GM18505 (cell line): ENCODE data around the gene DPH2.
A peak's percentile ranks its signal among the peaks of the same experiment; 100 is the strongest.

Experiments used
- ATAC-seq: cut with Tn5 transposase; IDR thresholded peaks from one replicate; pipeline ENCODE4 v1.9.1; 2021; ENCODE audit not compliant: unreplicated experiment
- POLR2A ChIP-seq: IDR thresholded peaks from 4 replicates; pipeline ENCODE4 v1.6.1; 2011; ENCODE audit warnings: borderline replicate concordance; ENCODE audit not compliant: insufficient read depth, insufficient read length; ENCODE audit errors: extremely low read depth

Gene DPH2

DNA sequence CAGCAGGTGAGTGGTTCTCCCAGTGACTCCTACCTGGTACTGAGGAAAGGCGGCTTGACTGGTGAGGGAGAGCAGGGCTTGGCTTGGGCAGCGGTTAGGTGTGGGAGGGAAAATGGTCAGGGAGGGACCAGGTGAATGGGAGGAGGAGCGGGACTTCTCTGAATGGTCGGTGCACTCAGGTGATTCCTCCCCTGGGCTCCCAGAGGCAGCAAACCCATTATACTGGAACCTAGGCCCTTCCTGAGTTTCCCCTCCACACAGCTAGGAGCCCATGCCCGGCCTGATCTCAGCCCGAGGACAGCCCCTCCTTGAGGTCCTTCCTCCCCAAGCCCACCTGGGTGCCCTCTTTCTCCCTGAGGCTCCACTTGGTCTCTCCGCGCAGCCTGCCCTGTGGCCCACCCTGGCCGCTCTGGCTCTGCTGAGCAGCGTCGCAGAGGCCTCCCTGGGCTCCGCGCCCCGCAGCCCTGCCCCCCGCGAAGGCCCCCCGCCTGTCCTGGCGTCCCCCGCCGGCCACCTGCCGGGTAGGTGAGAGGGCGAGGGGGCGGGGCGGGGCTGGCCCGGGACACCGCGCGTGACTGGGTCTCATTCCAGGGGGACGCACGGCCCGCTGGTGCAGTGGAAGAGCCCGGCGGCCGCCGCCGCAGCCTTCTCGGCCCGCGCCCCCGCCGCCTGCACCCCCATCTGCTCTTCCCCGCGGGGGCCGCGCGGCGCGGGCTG is 33.9 kb upstream of the DPH2 start:
- no peak for ATAC-seq
- TF ChIP-seq POLR2A = no peak

DNA sequence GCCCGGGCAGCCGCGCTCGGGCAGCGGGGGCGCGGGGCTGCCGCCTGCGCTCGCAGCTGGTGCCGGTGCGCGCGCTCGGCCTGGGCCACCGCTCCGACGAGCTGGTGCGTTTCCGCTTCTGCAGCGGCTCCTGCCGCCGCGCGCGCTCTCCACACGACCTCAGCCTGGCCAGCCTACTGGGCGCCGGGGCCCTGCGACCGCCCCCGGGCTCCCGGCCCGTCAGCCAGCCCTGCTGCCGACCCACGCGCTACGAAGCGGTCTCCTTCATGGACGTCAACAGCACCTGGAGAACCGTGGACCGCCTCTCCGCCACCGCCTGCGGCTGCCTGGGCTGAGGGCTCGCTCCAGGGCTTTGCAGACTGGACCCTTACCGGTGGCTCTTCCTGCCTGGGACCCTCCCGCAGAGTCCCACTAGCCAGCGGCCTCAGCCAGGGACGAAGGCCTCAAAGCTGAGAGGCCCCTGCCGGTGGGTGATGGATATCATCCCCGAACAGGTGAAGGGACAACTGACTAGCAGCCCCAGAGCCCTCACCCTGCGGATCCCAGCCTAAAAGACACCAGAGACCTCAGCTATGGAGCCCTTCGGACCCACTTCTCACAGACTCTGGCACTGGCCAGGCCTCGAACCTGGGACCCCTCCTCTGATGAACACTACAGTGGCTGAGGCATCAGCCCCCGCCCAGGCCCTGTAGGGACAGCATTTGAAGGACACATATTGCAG is 33.2 kb upstream of the DPH2 start:
- no peak for TF ChIP-seq POLR2A
- ATAC-seq = no peak

DNA sequence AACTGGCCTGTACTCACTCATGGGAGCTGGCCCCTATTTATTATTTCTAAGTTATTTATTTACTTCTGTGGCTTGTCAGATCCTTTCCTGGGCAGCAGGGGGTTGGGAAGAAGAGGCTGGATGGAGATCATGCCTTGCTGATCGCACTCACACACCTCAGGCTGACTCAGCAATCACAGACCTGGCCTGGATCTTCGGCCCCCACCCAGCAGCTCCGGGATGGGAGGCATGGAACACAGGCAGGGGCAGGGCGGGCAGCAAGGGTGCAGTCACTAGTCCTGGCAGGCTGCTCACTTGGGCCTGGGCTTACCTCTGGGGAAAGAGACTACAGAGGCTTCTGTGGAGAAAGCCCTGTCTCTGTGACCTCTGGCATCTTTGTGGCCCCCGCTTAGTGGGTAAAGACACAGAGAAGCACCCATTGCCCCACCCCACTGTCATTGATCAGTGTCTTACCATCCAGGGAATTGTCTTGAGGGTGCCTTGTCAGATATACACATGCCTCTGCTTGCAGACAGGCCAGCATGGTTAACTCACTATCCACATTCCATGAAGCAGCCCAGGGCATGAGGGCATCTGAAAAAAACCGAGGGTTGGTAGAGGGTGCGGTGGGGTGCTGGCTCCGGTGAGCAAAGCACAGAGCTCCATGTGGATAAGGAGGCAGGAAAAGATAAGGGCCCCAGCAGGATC is 32.5 kb upstream of the DPH2 start:
- TF ChIP-seq POLR2A = no peak
- no peak for ATAC-seq

DNA sequence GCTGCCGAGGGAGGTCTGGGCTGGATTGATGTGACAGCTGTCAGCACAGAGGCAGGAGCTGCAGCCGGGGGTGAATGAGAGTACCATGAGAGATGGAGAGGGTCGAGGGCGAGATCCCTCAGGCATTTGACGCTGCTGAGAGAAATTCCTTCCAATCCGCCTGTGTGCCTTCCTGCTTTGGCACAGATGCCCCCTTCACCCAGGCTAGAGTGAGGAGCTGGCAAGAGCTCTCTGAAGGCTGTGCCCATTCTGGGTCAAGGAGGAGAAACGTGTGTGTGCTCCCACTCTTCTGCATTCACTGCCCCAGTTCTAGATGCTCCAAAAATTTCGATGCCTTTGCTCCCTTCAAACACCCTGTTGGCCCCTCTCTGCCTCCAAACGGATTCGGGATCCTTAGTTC is 31.4 kb upstream of the DPH2 start:
- TF ChIP-seq POLR2A = no peak
- ATAC-seq = no peak

DNA sequence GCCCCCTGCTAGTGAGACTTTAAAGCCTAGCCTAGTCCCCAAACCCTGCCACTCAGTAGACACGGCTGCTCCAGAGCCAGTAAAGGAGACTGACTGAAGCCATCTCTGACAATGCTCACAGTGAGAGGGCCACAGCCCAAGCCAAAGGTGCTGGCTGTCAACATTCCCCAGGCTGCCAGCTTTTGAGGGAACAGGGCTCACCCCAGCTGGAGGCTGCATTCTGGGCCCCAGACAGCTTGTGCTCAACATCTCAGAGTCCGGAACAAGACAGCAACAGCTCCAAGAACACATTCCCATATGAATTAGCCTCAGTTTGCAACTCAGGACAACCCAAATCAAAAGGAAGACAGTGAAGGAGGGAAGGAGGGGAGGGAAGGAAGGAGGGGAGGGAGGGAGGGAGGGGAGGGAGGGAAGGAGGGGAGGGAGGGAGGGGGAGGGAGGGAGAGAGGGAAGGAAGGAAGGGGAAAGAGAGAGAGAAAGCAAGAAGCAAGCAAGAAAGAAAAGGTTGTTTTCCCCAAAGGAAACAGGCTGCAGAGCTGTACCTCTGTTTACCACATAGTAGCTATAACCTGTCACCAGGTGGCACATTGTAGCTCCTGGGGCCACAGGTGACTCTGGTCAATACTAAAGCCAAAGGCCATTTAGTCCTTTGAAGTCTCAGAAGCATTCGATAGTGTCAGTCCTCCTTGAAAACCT is 30.8 kb upstream of the DPH2 start:
- ATAC-seq = no peak
- no peak for TF ChIP-seq POLR2A

DNA sequence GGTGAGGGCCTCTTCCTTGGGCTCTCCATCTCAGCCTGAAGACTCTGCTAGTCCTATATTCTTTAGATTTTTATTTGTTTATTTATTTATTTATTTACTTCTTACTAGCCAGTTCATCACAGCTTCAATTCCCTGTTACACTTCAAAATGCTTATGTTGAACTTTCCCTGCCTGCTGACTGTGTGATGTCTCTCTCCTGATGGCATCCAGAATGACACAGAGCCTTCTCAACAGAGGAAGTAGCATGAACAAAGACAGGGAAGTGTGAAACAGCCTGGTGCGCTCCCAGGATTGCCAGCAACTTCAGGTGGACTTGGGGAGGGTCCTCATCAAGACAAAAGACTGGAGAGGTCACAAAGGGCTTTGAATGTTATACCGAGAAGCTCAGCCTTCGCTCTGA is 27.4 kb upstream of the DPH2 start:
- no peak for ATAC-seq

DNA sequence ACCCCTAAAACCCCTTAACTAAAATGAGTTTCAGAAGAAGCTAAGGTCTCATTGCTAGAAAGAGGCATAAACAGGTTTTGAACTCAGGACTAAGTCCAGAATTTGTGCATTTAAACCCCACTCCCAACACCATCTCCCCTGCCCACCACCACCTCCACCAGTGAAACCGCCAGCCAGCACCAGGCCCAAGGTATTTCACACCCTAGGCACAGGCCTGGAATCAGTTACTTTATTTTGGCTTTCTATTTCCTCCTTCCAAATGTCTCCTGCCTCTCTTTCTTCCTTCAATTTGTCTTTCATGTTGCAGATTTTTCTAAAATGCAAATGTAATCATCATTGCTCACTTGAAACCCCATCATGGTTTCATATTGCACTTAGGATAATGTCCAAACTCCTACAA is 24.9 kb upstream of the DPH2 start:
- no peak for TF ChIP-seq POLR2A
- ATAC-seq = no peak

More for the DNA sequence above, 27.4 kb upstream of the DPH2 start:
- TF ChIP-seq POLR2A = no peak

DNA sequence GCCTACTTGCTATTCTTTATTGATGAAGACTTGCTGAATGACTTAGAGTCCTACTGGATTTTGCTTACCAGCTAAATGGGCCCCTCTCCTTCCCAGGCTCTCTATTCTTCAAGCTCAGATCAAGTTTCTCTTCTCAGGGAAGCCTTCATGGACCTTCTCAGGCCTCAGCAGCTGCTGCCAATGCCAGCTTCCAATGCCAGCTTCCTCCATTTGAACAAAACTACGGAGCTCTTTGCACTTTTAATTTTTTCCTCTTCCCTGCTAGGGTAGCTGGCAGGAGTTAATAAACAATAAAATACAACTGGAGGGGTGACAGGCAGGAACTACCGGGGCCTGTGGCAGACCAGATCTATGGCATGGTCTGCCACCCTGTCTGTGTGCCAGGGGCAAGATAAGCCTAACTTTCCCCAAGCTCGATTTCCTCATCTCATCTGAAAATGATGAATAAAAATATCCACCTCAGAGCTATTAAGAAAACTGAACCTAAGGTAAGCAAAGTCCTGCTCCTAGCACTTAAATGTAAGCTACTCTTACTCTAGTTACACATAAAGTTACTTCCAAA is 24.1 kb upstream of the DPH2 start:
- no peak for ATAC-seq
- no peak for TF ChIP-seq POLR2A

DNA sequence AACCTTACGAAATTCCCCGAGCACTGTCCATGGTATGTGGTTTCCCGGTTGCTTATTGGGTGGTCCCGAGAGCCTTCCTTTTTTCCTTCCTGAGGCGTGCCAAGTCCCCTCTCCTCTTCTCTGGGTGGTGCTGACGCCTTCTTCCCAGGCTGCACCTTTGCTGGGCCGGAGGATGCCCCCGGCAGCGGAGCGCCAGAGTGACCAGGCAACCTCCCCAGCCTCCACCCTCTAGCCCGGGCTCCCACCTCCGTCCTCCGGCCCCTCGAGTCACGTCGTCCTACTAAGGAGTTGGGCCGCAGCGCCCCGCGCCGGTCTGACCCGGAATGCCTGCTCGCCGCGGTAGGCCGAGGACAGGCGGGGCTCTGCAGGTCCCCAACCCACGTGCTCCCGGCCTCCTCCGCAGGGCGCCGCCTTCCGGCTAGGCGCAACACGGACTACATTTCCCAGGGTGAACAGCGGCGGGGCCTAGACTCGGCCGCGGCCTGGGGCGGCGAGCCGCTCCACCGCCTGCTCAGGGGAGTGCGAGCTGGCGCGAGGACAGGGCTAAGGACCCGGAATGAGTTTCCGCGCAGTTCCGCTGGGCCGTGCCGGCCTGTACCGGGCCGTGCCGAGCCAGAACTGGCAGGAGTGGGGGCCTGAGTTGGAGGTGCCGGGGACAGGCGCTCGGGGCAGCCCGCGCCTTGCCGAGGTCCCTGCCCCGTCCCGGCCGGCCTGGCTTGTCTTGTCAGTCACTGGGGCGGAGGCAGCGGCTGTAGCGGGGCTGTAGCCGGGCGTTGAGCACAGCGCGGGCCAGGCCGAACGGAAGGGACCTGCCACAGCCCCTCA is 23.4 kb upstream of the DPH2 start, which contains the start of gene IPO13:
TSS of gene IPO13 (plus strand) at position 715 of the 825 bp plus-strand sequence. CDS start 651 bp downstream, outside the sequence.
- TF ChIP-seq POLR2A = peak; percentile 92
- peak; percentile 91 for ATAC-seq

DNA sequence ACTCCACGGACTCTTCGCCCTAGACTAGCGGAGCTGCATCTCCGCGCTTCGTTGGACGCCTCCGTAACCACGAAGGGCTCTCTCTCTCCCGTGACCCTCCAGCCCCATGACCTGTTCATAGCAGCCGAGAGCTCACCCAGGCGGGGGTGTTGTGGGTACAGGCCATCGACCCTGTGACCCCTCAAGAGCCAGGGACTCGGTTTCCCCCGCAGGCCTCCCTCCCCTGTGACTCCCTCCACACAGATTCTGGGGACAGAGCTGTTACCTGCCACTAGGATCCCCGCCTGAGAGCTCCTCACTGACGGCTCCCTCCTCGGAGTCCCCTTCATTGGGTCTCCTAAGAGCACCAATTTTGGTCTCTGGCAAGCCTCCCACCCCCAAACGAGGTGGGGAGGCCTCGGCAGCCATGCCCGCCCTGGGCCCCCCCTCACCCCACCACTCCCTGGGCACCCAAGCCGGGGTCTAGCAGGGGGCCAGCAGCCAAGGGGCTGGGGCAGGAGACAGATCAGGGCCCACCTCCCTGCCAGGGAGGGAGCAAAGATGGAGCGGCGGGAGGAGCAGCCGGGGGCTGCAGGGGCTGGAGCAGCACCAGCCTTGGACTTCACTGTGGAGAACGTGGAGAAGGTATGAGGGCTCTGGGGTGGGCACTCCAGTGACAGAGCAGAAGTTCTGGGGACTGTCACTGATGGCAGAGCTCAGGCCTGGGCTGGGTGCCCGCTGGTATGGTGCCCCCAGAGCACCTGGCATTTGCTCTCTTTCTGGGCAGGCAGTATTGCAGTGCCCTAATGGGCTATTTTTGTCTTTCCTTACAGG is 22.5 kb upstream of the DPH2 start:
- TF ChIP-seq POLR2A = no peak
- no peak for ATAC-seq

DNA sequence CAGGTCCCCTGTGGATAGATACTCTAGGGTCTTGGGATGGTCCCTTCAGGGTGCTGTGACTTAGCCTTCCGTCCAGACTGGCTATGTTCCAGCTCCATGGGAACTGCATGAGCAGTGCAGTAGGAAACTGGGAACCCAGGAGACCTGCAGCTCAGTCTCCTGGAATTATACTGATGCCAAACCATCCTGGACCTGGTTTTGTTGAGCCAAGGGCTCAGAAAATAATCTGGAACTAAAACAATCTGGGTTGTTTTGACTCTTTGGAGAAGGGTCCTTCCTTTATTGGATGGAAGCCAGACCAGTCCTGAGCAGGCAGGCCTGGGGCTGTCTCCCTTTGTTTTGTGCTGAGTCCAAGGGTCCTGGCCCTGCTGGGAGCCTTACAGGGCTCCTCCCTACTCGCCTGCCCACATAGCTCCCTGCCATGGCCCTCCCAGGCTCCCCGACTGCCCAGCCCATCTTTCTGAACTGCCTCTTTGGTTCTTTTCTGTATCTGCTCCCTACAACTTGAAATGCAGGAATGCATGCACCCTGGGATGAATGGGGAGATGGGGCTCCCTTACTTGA is 21.9 kb upstream of the DPH2 start:
- TF ChIP-seq POLR2A = no peak
- ATAC-seq = no peak
